GM18873 (cell line): ENCODE data around the gene CDCP1.
"Not testable (repeated sequence)": the region's sequence is repeated elsewhere in the genome, so short reads cannot be mapped to it uniquely, and the experiment has no call there.

Experiments
- ATAC-seq: cut with Tn5 transposase; IDR thresholded peaks from one replicate; pipeline ENCODE4 v1.9.1; 2021; ENCODE audit warnings: mild to moderate bottlenecking, moderate library complexity, moderate number of reproducible peaks; ENCODE audit not compliant: unreplicated experiment, low FRiP score

Gene CDCP1

DNA sequence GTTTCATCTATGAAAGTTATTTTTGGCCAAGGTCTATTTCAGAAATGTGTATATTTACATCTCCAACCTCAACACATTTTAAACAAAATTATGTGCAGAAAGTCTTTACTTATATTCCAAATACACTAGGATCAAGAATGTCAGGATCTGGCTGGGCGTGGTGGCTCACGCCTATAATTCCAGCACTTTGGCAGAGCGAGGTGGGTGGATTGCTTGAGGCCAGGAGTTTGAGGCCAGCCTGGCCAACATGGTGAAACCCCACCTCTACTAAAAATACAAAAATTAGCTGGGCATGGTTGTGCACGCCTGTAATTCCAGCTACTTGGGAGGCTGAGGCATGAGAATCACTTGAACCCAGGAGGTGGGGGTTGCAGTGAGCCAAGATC lies 5.4 kb downstream of the CDCP1 start:
- ATAC-seq = not testable (repeated sequence)

DNA sequence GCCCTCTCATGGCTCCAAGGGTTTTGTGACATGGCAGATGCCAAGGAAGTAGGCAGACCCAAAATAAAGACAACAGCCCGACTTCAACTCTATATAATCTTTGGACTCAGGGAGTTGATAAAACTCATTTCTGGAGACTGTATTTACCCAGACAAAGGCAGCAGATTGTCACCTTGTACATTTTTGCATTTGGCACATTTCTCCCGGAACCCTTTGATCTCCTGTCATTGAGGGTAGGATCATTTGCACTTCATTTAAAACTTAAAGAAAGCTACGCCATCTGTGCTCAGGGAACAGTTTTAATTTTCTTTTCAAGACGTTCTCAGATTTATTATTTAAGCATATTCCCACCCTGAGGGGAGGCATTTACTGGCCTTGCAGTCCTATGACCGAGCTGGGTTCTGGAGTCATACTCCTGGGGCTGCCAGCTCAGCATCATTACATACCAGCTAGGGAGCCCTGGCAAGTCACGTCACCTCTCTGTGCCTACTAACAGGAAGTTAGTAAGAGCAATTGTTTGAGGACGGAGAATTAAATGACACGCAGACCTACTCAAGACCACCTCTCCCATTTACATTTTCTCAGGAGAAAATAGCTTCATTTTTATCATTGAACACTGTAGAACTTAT lies 5.9 kb downstream of the CDCP1 start:
- ATAC-seq = no peak

DNA sequence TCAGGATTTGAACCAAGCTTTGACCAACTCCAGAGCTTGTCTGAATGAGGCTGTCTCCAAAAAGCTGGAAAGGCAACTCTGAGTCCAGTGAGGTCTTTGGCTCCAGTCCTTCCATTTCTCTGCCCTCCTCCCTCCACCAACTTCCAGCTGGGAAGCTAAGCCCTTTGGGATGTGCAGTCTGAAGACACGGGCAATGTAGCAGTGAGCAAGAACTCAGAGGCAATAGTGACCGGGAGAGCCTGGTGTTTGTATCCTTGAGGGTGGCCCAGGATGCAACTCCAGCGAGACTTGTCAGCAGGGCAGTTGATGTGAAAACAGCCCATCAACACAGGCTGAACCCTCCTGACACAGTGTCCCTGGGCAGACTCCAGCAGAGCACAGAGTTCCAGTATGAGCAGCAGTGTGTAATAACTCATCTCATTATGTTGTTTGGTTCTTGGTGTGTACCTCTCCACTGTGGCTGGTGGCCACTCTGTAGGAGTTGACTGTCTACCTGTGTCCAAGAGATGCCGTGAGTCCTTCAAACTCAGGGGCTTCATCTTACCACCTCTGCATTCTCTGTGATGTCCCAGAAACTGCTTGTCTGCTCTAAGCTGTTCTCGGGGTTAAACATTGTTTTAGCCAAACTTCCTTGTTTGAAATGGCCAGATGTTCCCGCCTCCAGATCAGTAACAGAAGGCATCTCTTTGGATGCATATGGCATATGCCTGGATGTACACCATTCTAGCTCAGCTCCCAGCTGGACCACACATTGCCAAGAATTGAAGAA lies 6.6 kb downstream of the CDCP1 start:
- ATAC-seq = no peak

DNA sequence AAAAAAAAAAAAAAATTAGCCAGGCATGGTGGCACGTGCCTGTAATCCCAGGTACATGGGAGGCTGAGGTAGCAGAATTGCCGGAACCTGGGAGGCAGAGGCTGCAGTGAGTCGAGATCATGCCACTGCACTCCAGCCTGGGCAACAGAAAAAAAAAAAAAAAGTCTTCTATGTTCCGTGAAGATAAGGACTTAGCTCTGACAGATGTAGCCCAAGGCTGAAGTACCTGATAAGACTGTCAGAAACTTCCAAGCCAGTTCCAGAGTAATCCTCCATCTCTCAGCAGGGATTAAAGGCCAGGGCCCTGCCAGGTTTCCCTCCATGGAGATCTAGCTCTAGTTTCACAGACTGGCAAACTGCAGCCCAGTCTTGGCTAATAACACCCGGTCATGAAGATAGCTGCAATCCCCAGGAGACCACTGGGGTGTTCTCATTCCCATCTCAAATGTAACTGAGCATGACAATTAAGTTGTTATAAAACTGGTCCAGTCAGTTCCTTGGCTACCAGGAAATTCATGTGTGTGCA lies 8.5 kb downstream of the CDCP1 start:
- ATAC-seq = no peak

DNA sequence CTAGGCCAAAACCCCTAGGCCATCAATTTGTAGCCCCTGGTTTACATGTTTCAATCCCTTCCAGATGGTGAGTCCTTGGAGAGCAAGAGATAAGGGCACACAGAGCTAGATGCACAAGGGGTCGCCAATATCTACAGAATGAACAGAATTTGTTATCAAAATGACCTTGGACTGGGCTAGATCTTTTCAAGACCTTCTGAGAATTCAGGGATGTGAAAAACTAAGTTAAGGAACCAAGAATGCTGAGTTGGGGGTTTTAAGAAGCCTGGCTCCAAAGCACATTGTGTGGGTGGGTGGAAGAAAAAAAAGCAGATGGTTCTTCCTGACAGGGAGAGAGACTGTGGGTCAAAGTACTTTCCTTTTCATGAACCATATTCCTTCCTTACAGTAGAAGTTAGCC lies 10.2 kb downstream of the CDCP1 start:
- ATAC-seq = no peak

DNA sequence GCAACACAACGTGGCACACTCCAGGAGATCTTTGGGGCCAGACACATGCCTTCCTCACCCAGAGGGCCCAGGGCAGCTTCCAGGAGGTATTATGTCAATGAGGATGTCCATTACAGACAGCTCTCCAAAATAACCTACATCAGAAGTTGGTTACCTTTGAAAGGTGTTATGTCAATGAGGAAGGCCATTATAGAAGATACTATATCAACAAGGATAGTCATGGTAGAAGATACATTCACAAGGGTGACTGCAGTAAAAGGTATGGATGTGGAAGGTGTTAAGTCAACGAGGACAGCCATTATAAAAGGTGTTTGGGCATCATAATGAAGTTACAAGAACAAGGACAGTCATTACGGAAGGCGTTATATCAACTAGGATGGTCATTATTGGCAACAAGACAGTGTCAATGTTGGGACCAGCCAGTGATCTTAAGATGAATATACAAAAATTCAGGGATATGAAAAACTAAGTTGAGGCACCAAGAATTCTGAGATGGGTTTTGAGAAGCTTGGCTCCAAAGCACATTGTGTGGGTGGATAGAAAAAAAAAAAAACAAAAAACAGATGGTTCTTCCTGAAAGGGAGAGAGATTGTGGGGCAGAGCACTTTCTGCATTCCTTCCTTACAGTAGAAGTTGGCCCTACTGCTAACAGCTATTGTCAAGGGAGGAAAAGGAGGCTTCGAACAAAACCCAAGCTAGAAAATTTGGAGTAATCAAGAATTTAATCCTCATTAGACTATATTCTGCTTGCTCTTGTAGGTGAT lies 11.2 kb downstream of the CDCP1 start:
- ATAC-seq = no peak

DNA sequence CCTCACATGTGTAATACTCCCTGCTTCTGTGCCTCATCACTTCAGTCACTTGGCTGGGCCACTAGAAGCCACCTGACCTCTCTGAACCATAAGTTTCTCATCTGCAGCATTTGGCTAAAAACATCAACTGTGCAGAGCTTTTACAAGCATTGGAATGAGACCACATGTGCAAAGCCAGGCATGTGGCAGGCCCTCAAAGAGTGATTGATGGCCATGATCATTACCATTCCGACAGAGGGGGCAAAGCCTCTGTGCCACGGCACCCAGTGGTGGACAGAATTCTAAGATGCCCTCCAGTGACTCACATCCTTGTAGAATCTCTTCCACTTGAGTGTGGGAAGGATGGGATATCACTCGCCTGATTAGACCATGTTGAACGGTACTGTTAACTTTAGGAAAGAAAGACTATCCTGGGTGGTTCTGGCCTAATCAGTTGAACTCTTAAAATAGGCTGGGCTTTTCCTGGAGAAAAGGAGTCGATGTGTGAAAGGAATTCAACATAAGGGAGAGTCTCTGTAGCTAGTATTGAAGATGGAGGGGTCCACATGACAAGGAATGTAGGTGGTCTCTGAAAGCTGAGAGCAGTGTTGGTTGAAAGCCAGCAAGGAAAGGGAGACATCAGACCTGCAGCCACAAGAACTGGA lies 13.5 kb downstream of the CDCP1 start:
- no peak for ATAC-seq

DNA sequence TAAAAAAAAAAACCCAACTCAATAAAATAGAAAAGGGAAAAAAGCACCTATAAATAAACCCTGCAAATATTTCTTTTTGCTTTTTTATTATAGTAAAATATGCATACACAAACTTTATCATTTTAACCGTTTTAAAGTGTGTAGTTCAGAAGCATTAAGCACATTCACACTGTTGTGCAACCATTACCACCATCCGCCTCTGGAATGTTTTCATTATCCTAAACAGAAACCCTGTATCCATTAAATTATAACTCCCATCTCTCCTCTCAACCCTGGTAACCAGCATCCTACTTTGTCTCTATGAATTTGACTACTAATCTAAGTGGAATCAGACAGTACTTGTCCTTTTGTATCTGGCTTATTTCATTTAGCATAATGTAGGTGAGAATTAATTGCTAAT lies 15.0 kb downstream of the CDCP1 start:
- no peak for ATAC-seq

DNA sequence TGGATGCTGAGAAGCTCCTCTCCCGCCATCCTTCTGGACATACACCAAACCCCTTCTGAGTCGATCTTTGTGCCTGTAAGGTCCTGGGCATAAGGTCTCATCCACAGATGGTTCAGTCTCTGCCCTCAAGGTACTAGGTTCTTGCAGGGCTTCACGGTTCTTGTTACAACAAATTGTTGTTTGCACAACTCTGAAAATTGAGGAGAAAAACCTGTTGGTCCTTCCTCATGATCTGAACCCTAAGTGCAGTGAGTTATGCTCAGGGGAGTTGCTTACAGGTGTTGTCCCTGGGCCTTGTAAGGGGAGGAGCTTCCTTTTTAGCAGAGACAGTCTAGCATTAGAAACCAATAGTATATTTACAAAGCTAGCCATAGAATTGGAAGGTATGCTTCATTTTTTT lies 15.7 kb downstream of the CDCP1 start:
- no peak for ATAC-seq

DNA sequence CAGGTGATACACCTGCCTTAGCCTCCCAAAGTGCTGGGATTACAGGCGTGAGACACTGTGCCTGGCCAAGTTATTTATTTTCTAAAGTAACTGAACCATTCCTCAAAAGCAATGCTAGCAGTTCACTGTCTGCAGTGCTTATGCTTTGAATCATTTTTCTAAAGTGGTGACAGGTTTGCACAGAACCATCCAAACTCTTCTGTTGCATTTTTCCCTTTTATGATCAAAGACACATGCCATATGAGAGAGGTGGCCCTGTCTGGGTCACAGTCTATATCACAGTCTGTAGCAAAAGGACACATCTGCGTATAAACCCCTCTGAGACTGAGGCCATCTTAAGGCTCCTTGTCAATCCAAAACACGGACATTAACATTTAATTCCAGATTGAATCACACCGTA lies 17.2 kb downstream of the CDCP1 start:
- no peak for ATAC-seq

DNA sequence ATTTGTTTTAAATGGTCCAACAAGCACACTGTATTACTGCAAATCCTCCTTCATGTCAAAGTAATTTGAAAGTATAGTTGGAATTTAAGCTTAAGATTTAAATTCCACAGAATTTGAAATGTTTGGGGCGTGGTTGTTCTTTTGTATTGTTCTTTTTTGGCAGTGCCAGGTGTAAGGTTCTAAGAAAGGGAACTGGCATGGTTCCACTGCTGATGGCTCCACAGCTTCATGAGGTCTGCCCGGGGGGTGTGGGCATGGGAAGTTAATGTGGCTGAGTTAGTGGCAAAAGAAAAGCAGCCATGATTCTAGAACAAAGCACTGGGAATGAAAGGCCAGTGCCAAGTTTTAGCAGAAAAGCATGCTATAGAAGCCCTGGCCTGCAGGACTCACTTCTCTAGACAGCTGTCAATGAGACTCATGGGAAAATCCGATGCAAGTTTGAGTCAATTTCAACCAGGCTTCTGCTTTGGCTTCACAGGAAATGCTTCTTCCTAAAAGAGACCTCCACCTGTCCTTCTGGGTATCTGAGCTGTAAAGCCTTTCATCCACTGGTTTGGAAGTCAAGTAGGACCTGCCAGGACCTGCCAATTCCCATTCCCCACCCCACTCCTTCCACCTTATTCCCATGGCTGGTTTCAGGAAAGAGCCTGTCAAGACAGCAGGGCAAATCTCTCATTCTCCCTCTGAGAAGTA lies 18.9 kb downstream of the CDCP1 start:
- ATAC-seq = no peak

DNA sequence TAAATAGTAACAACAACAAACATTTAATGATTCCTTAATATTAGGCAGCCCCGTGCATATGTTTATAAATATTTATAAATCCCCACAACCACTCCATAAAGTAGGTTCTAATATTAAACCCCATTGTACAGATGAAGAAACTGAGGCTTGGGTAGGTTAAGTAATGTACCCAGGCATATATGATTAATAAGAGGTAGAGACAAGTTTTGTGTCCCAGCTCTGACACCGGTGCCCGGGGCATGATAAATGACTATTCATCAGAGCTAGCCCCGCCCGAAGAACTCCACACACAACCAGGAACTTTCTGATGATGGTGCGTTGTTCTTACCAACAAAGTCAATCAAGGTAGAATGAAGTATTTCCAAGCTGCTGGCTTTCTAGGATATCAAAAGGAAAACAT lies 19.4 kb downstream of the CDCP1 start:
- ATAC-seq = no peak

DNA sequence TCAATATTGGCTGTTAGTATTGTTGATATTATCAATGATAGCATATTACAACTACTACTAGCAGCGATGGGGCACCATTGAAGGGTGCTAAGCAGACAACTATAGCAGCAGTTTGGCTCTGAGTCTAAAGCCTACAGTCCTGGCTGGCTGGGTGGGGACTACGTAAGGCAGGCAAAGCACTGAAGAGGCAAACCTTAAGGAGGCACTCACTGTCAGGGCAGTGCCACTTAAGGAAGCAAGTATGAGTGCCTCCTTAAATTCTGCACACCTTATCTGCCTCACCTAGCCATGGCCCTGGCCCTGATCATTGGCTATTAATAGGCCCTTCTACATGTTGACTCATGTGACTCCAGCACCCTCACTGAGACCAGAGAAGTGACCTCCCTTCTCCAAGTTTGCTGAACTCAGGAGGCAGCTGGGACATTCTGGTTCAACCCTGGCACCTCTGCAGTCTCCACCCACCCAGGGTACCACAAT lies 20.6 kb downstream of the CDCP1 start:
- ATAC-seq = no peak

DNA sequence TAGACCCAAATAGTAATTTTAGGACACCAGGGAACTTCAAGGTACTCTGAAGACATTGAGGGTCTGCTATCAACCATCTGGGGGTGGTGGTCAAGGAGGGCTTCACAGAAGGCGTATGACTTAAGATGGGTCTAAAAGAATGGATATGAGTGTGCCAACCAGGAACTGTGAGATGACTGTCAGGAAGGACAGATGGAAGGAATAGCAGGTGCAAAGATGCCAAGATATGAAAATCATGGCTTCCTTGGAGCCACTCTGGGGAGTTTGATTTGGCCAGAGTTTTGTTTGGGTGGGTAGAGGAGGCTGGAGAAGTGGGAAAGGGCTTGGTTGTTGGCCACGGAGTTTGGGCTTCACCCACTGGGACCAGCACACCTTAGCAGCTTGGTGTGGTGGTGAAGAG lies 21.2 kb downstream of the CDCP1 start:
- no peak for ATAC-seq

DNA sequence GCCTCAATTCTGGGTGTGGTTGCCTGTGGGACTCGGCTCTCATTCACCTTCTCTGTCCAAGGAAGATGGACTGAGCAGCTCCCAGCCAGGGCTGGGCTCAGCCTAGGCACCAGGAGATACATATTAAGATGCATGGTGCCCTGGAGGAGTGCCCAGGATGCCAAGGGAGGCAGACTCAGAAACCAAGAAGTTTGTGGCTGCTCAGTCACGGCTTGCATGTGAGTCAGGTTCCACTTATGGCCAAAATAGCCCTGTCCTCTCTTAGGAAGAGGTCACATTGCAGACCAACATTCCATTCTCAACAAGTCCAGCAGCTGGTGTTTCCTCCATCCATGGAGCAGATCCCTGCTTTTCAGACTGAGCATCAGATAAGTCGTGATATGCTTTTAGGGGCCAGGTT lies 21.8 kb downstream of the CDCP1 start:
- ATAC-seq = no peak

DNA sequence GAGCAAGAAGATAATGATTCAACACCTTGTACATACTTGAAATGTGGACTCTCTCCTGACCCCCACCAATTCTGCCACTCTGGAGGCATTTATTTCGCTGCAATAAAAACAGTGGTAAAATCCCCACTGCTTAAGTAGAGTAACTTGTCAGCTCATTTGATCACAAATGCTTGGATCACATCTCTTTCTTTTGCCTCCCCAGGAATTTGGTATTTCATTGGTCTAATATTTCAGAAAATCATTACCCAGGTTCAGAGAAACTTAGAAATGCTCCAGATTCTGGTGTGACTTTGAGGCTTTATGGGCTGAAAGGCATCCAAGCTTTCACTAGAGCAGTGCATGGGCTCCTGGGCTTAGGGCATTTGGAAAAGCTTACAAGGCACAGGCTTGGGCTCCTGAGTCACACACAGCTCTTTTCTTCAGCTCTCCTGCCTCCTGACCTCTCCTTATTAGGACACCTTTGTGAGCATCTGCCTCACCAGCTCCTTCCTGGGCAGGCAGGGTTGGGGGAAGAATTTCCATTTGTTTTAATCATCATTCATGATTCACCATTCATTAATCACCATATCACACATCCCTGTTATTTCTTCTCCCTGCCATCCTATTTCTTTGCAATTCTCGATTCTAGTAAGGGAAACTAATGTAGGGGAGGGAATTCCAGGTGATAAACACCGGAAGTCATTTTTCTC lies 22.5 kb downstream of the CDCP1 start:
- no peak for ATAC-seq

DNA sequence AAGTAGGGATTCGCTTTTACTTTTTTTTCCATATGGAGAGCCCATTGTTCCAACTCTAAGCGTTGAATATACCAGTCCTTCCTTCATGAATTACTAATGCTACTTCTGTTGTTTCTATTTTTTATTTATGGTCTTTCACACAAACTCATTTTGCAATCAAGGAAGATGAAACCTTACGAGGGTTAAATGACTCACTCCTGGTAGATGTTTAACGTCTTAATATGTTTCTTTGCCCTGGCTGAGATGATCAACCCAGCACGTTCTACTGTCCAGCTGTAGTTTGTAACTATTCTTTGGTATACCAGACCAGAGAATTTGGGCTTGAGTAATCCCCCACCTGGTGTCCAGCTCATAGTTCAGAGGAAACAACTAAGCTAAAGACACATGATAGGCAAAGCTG lies 23.1 kb downstream of the CDCP1 start:
- ATAC-seq = peak; percentile 62

DNA sequence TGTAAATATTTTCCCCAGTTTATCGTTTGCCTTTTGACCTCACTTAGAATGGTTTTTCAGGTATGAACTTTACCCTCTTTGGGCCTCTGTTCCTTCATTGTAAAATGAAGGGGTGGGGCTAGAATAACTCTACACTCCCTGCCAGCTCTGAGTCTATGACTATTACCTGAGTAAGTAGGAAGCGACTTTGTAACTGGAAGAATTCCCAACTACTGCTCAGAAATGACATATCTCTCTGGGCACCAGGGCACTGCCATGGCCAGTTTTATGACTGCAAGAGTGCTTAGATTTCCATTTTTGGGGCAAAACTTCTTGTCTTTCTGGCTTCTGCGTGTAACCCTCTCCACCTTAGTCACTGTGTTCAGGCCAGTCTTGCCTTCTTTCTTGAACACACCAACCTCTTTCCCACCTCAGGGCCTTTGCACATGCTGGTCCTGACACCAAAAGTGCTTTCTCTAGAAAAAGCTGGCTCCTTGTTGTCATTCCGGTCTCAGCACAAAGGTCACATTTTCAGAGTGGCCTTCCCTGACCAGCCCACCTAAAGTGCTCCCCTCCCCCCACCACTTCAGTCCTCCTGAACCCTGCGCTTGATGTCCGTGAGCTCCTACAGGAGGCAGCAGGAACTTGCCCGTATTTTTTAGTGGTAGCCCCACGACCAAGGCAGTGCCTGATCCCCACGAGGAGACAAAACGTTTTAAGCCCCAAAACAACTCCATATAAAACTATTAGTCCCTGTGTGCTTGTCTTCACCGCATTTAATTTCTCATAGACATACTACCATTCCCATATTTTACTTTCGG lies 25.6 kb downstream of the CDCP1 start:
- no peak for ATAC-seq

DNA sequence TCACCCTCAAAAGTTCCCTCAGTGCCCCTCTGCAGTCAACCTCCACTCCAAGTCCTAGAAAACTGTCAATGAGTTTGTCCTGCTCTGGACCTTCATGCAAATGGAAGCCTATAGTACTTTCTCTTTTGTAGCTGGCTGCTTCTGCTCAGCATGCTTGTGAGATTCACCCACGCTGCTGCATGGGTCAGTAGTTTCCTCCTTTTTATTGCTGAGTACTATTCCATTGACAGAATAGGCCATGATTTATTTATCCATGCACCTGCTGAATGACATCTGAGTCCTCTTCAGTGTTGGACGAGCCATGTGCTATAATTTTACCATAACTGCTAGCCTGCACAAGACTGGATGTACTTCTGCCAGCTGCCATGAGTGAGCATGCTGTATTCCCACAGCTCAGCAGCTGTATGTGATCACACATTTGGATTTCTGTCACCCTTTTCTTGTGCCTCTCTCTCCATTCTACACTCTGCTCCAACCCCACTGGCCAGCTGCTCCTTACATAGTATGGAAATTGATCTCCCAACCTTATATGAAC lies 26.3 kb downstream of the CDCP1 start:
- no peak for ATAC-seq
